Activated CD4-positive, alpha-beta T cell treated with anti-CD3 and anti-CD28 coated beads, Interleukin-2, amount 10 ng/mL, durations not matched to agents 7 days and 5 days (primary cell): ENCODE measurements around the gene ZBTB9. TPM values are rescaled to one million over a fixed set of nuclear protein-coding genes. Genes with fewer than 3 reads are reported as not detected.

Source experiments
- CTCF ChIA-PET: fragments of 350-600 bp; sonication (Branson Sonifier 250); formaldehyde crosslinking; loops from one replicate; lab custom pipeline; 2021; ENCODE audit warnings: antibody characterized with exemption; lab: Charles Lee
- POLR2A ChIA-PET: fragments of 350-600 bp; sonication (Branson Sonifier 250); formaldehyde crosslinking; loops from one replicate; lab custom pipeline; 2021; ENCODE audit warnings: antibody characterized with exemption; lab: Charles Lee
- DNase-seq: peaks from one replicate; pipeline ENCODE4 v3.0.0-alpha.2; 2020
- H3K27ac Mint-ChIP-seq: one replicate; pipeline ENCODE4 v1.8.0; 2021; ENCODE audit warnings: mild to moderate bottlenecking, moderate library complexity, mixed read lengths
- H3K27me3 Mint-ChIP-seq: one replicate; pipeline ENCODE4 v1.8.0; 2021; ENCODE audit warnings: mixed read lengths
- H3K36me3 Mint-ChIP-seq: one replicate; pipeline ENCODE4 v1.8.0; 2021; ENCODE audit warnings: low read depth, mixed read lengths
- H3K4me1 Mint-ChIP-seq: one replicate; pipeline ENCODE4 v1.8.0; 2021; ENCODE audit warnings: mixed read lengths
- H3K4me3 Mint-ChIP-seq: one replicate; pipeline ENCODE4 v1.8.0; 2021; ENCODE audit warnings: mild to moderate bottlenecking, moderate library complexity, mixed read lengths
- H3K9me3 Mint-ChIP-seq: one replicate; pipeline ENCODE4 v1.8.0; 2021; ENCODE audit warnings: mixed read lengths
- microRNA-seq: library from miRNA; unstranded; fragments of <30 nt; microRNA quantifications from one replicate; pipeline ENCODE4 v1.2.0, GENCODE V29; 2021; ENCODE audit warnings: borderline microRNAs expressed, borderline replicate concordance
- total RNA-seq, 2 experiments: library from RNA; stranded (reverse); gene quantifications; one replicate each; pipeline ENCODE4 v1.2.3, GENCODE V29; 2021

Gene ZBTB9
- total RNA-seq, 2 experiments from 2014 or later: 9.0 to 9.9 TPM

GRCh38 chr6:33492093-33492492 lies 37.7 kb downstream of the ZBTB9 start:
- H3K9me3 Mint-ChIP-seq: no peaks in the 10 kb centered on the region
- POLR2A ChIA-PET: no interaction called here
- H3K4me1 Mint-ChIP-seq: peaks cover 2% of the 10 kb centered on the region
- CTCF ChIA-PET: interaction anchor here (1.8 kb wide), 1 partner anchor 68 kb away, joined by 4 read pairs; no protein-coding TSS in a partner anchor
- no peak overlapping the region for H3K4me3 Mint-ChIP-seq
- H3K36me3 Mint-ChIP-seq: no peaks in the 10 kb centered on the region
- DNase-seq: no peak
- H3K27ac Mint-ChIP-seq: no peak overlapping the region
- H3K27me3 Mint-ChIP-seq: peaks cover 8% of the 10 kb centered on the region

DNA sequence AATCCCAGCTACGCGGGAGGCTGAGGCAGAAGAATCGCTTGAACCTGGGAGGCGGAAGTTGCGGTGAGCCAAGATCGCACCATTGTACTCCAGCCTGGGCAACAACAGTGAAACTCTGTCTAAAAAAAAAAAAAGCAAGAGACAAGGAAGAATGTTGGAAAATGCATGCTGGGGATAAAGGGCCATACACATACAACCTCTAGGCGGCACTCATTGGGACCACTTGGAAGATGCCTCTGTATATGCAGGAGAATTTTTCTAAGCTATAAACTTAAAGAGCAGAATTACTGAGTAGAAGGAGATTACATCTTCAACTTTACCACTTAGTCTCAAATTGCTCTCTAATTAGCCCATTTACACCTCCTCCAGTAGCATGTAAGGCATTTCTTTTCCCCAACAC lies 42.8 kb downstream of the ZBTB9 start:
- Mint-ChIP-seq H3K36me3 (no peaks in the 10 kb centered on the region), H3K4me1 (no peaks in the 10 kb centered on the region), H3K27ac (no peak overlapping the region), H3K4me3 (no peak overlapping the region), H3K9me3 (no peaks in the 10 kb centered on the region), H3K27me3 (peaks cover 10% of the 10 kb centered on the region)
- ChIA-PET POLR2A (no interaction called here), CTCF (interaction anchor here (0.6 to 1.7 kb wide), 3 partner anchors 24 to 327 kb away, joined by 3 to 5 read pairs (median 4); no protein-coding TSS in a partner anchor)
- DNase-seq: no peak

DNA sequence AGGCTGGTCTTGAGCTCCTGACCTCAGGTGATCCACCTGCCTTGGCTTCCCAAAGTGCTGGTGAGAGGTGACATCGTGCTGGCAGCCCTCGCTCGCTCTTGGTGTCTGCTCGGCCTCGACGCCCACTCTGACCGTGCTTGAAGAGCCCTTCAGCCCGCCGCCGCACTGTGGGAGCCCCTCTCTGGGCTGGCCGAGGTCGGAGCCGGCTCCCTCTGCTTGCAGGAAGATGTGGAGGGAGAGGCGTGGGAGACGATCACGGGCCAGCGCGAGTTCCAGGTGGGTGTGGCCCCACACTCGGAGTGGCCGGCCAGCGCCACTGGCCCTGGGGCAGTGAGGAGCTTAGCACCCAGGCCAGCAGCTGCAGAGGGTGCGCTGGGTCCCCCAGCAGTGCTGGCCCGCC lies 48.1 kb downstream of the ZBTB9 start:
- Mint-ChIP-seq H3K4me1 (no peaks in the 10 kb centered on the region), H3K4me3 (no peak overlapping the region), H3K27ac (no peak overlapping the region), H3K9me3 (peaks cover 12% of the 10 kb centered on the region), H3K27me3 (peaks cover 11% of the 10 kb centered on the region), H3K36me3 (peaks cover 5% of the 10 kb centered on the region)
- DNase-seq: no peak
- CTCF ChIA-PET: interaction anchor here (0.6 to 1.3 kb wide), 5 partner anchors 8 to 1111 kb away, joined by 3 to 4 read pairs (median 3); no protein-coding TSS in a partner anchor
- POLR2A ChIA-PET: no interaction called here

GRCh38 chr6:33504486-33504885 lies 50.1 kb downstream of the ZBTB9 start:
- H3K4me1 Mint-ChIP-seq: peaks cover 3% of the 10 kb centered on the region
- H3K4me3 Mint-ChIP-seq: no peak overlapping the region
- no peak overlapping the region for H3K27ac Mint-ChIP-seq
- peaks cover 5% of the 10 kb centered on the region for H3K36me3 Mint-ChIP-seq
- peaks cover 12% of the 10 kb centered on the region for H3K9me3 Mint-ChIP-seq
- CTCF ChIA-PET: interaction anchor here (0.6 kb wide), 1 partner anchor 24 kb away, joined by 3 read pairs; no protein-coding TSS in a partner anchor
- peaks cover 9% of the 10 kb centered on the region for H3K27me3 Mint-ChIP-seq
- DNase-seq: no peak
- POLR2A ChIA-PET: no interaction called here

- POLR2A ChIA-PET: no interaction called here
- H3K27me3 Mint-ChIP-seq: peaks cover 4% of the 10 kb centered on the region
- DNase-seq: no peak
- H3K9me3 Mint-ChIP-seq: peaks cover 12% of the 10 kb centered on the region
- CTCF ChIA-PET: no interaction called here
- no peak overlapping the region for H3K27ac Mint-ChIP-seq
- H3K36me3 Mint-ChIP-seq: peaks cover 5% of the 10 kb centered on the region
- H3K4me3 Mint-ChIP-seq: no peak overlapping the region
- peaks cover 3% of the 10 kb centered on the region for H3K4me1 Mint-ChIP-seq
Measured at GRCh38 chr6:33505548-33506370, 51.4 kb downstream of the ZBTB9 start.

Small RNA genes lying within 50 kb of the gene (microRNA-seq; reads per million reads assigned to microRNA genes)
- gene MIR5004: 0.63 reads per million

Other genes with a start within 250 kb of the ZBTB9 start
- 10 to 100 TPM; 11.0 to 13.6 TPM for gene HSD17B8, start 249.9 kb upstream of the ZBTB9 start, total RNA-seq
- gene RING1, start 246.1 kb upstream of the ZBTB9 start, total RNA-seq: 10 to 100 TPM; 38.1 to 44.0 TPM
- gene VPS52, start 182.7 kb upstream of the ZBTB9 start, total RNA-seq: 10 to 100 TPM; 79.1 to 84.0 TPM
- 1,000 to 10,000 TPM; 2,438 to 3,135 TPM for gene RPS18, start 182.5 kb upstream of the ZBTB9 start, total RNA-seq
- gene B3GALT4, start 177.5 kb upstream of the ZBTB9 start, total RNA-seq: 10 to 100 TPM; 18.3 to 21.5 TPM
- gene WDR46, start 165.3 kb upstream of the ZBTB9 start, total RNA-seq: 10 to 100 TPM; 53.4 to 54.8 TPM
- gene PFDN6, start 165.0 kb upstream of the ZBTB9 start, total RNA-seq: 10 to 100 TPM; 57.0 to 67.2 TPM
- gene RGL2, start 155.6 kb upstream of the ZBTB9 start, total RNA-seq: 10 to 100 TPM; 52.6 to 52.8 TPM
- gene TAPBP, start 140.5 kb upstream of the ZBTB9 start, total RNA-seq: 100 to 1,000 TPM; 246 to 263 TPM
- 10 to 100 TPM; 15.8 to 16.9 TPM for gene ZBTB22, start 136.8 kb upstream of the ZBTB9 start, total RNA-seq
- gene DAXX, start 131.6 kb upstream of the ZBTB9 start, total RNA-seq: 100 to 1,000 TPM in 1 of 2 experiments, 10 to 100 TPM in 1; 98.9 to 113 TPM
- 100 to 1,000 TPM; 157 to 167 TPM for gene KIFC1, start 62.8 kb upstream of the ZBTB9 start, total RNA-seq
- 10 to 100 TPM; 34.2 to 37.7 TPM for gene PHF1, start 43.6 kb upstream of the ZBTB9 start, total RNA-seq
- 100 to 1,000 TPM; 191 to 207 TPM for gene CUTA, start 36.5 kb upstream of the ZBTB9 start, total RNA-seq
- gene SYNGAP1, start 34.5 kb upstream of the ZBTB9 start, total RNA-seq: 10 to 100 TPM; 42.9 to 44.9 TPM
- 10 to 100 TPM; 69.2 to 77.6 TPM for gene BAK1, start 125.7 kb downstream of the ZBTB9 start, total RNA-seq
- gene ITPR3, start 166.7 kb downstream of the ZBTB9 start, total RNA-seq: 10 to 100 TPM; 64.2 to 65.8 TPM